Loucy (cell line): Measurements from ENCODE around the gene HIGD2A.

ENCODE experiments used
- H2AFZ ChIP-seq: fragments of 200-600 bp; sonication (generic); 2 replicates; pipeline ENCODE4 v1.6.0; 2016; ENCODE audit warnings: antibody characterized with exemption, mild to moderate bottlenecking, low read length, moderate library complexity
- H3F3A ChIP-seq: fragments of 200-600 bp; 2 replicates; pipeline ENCODE4 v1.6.0; 2016; ENCODE audit warnings: antibody characterized with exemption, low read depth, mild to moderate bottlenecking
- H3K27me3 ChIP-seq: fragments of 200-600 bp; sonication (generic); 2 replicates; pipeline ENCODE4 v1.6.1; 2014; ENCODE audit warnings: low read length, mild to moderate bottlenecking; ENCODE audit not compliant: insufficient read depth, poor library complexity, severe bottlenecking
- H3K36me3 ChIP-seq: fragments of 200-600 bp; sonication (generic); 2 replicates; pipeline ENCODE4 v1.6.1; 2016; ENCODE audit warnings: low read length; ENCODE audit not compliant: insufficient read depth
- H3K4me1 ChIP-seq: fragments of 200-600 bp; sonication (generic); 2 replicates; pipeline ENCODE4 v1.5.1; 2014; ENCODE audit warnings: low read length, mild to moderate bottlenecking; ENCODE audit not compliant: insufficient read depth, poor library complexity, severe bottlenecking
- H3K4me2 ChIP-seq: fragments of 200-600 bp; sonication (generic); 2 replicates; pipeline ENCODE4 v1.6.0; 2014; ENCODE audit warnings: antibody characterized with exemption, low read length, low read depth, mild to moderate bottlenecking; ENCODE audit not compliant: poor library complexity, severe bottlenecking
- H3K4me3 ChIP-seq: fragments of 200-600 bp; sonication (generic); 2 replicates; pipeline ENCODE4 v1.5.1; 2014; ENCODE audit warnings: low read length, mild to moderate bottlenecking, mixed read lengths; ENCODE audit not compliant: poor library complexity, severe bottlenecking
- H3K79me2 ChIP-seq: fragments of 200-600 bp; sonication (generic); 2 replicates; pipeline ENCODE4 v1.6.1; 2014; ENCODE audit warnings: low read length; ENCODE audit not compliant: insufficient read depth
- H3K9ac ChIP-seq: fragments of 200-600 bp; sonication (generic); 2 replicates; pipeline ENCODE4 v1.6.0; 2014; ENCODE audit warnings: mild to moderate bottlenecking, low read depth, low read length, moderate library complexity; ENCODE audit not compliant: poor library complexity, severe bottlenecking
- H3K9me2 ChIP-seq: fragments of 200-600 bp; sonication (generic); replicated peaks from 2 replicates; pipeline ENCODE4 v1.6.1; 2016; ENCODE audit warnings: low read depth, low read length, mixed read lengths
- H3K9me3 ChIP-seq: fragments of 200-600 bp; sonication (generic); 2 replicates; pipeline ENCODE4 v1.6.1; 2014; ENCODE audit warnings: mild to moderate bottlenecking, antibody characterized with exemption, low read length, low read depth; ENCODE audit not compliant: insufficient read depth
- H4K20me1 ChIP-seq: fragments of 200-600 bp; sonication (generic); 2 replicates; pipeline ENCODE4 v1.6.0; 2014; ENCODE audit warnings: antibody characterized with exemption, low read length, mild to moderate bottlenecking; ENCODE audit not compliant: insufficient read depth, poor library complexity, severe bottlenecking
- CTCF ChIP-seq: fragments of 200-600 bp; sonication (generic); conservative IDR thresholded peaks from 2 replicates; pipeline ENCODE4 v1.5.1; 2014; ENCODE audit warnings: mild to moderate bottlenecking, antibody characterized with exemption, low read length
- EZH2phosphoT487 ChIP-seq: fragments of 200-600 bp; IDR thresholded peaks from 2 replicates; pipeline ENCODE4 v1.6.1; 2018; ENCODE audit warnings: antibody characterized with exemption, mild to moderate bottlenecking, moderate library complexity, borderline replicate concordance

HIGD2A gene

DNA sequence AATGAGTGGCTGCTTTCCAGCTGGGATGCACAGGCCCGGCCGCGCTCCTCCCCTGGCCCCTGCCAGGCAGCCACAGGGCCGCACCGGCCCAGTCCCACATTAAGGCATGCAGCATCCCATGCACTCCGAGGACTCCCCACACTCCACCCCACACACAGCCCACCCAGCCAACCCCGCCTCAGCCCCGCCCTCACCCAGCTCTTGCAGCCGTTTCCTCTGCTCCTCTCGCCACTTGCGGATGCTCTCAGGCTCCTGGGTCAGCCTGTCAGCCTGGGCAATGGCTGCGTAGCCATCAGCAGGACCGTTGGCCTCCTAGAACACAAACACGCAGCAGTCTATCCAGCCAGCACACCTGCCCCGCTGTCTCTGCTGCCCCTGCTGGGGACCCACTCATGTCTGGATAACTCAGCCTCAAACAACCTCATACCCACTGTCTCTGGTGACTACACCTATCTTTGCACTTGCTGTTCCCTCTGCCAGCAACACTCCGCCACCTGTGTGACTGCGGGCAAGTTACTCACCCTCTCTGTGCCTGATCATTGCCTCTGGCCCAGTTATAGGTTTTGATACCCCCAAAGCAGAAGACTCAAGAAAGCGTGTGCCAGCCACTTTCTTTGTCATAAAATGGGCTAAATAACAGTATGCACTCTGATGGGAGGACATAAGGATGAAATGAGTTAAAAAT, 9.3 kb downstream of the HIGD2A start:
- Histone ChIP-seq H4K20me1 (no peaks in the 10 kb centered on the region), H3K79me2 (no peaks in the 10 kb centered on the region), H3K4me3 (no peak overlapping the region), H3K4me2 (no peak overlapping the region), H3K9me3 (no peaks in the 10 kb centered on the region), H3F3A (no peaks in the 10 kb centered on the region), H3K27me3 (no peaks in the 10 kb centered on the region), H3K9me2 (no peaks in the 10 kb centered on the region), H3K9ac (no peak overlapping the region), H3K4me1 (no peaks in the 10 kb centered on the region), H2AFZ (no peak overlapping the region), H3K36me3 (no peaks in the 10 kb centered on the region)
- no peak for TF ChIP-seq EZH2phosphoT487
- no peak for TF ChIP-seq CTCF

- Histone ChIP-seq H3K9me3 (no peaks in the 10 kb centered on the region), H3K27me3 (no peaks in the 10 kb centered on the region), H3K79me2 (no peaks in the 10 kb centered on the region), H3F3A (no peaks in the 10 kb centered on the region), H3K36me3 (no peaks in the 10 kb centered on the region), H3K4me1 (no peaks in the 10 kb centered on the region), H4K20me1 (no peaks in the 10 kb centered on the region), H3K4me2 (no peak overlapping the region), H3K4me3 (no peak overlapping the region), H3K9ac (no peak overlapping the region), H2AFZ (no peak overlapping the region), H3K9me2 (no peaks in the 10 kb centered on the region)
- TF ChIP-seq CTCF (no peak), EZH2phosphoT487 (no peak)
Measured at GRCh38 chr5:176400382-176401156, 12.0 kb downstream of the HIGD2A start.

- no peaks in the 10 kb centered on the region for H3K79me2 ChIP-seq
- H3K9me2 ChIP-seq = no peaks in the 10 kb centered on the region
- no peaks in the 10 kb centered on the region for H3F3A ChIP-seq
- no peak overlapping the region for H3K9ac ChIP-seq
- no peaks in the 10 kb centered on the region for H3K4me1 ChIP-seq
- H3K9me3 ChIP-seq = no peaks in the 10 kb centered on the region
- H3K4me2 ChIP-seq = no peak overlapping the region
- H2AFZ ChIP-seq = no peak overlapping the region
- TF ChIP-seq EZH2phosphoT487 (no peak), CTCF (no peak)
- H4K20me1 ChIP-seq = no peaks in the 10 kb centered on the region
- no peaks in the 10 kb centered on the region for H3K27me3 ChIP-seq
- H3K36me3 ChIP-seq = no peaks in the 10 kb centered on the region
- no peak overlapping the region for H3K4me3 ChIP-seq
Measured at GRCh38 chr5:176401281-176402205, 13.0 kb downstream of the HIGD2A start.
